Effector memory CD4-positive, alpha-beta T cell (primary cell): ENCODE results near the gene CDNF.
"Not testable (repeated sequence)": the region's sequence is repeated elsewhere in the genome, so short reads cannot be mapped to it uniquely, and the experiment has no call there.

Experiments
- DNase-seq, 3 donors: peaks; one replicate each; pipeline ENCODE4 v3.0.0-alpha.2; 2020
- H3K27ac ChIP-seq: 2 replicates; pipeline ENCODE4 v1.7.0; 2013; ENCODE audit warnings: mild to moderate bottlenecking, low read length, moderate library complexity; ENCODE audit not compliant: insufficient read depth, poor library complexity, severe bottlenecking
- H3K27me3 ChIP-seq: replicated peaks from 2 replicates; pipeline ENCODE4 v1.7.0; 2013; ENCODE audit warnings: mild to moderate bottlenecking, low read length; ENCODE audit not compliant: insufficient read depth, control insufficient read depth, poor library complexity, severe bottlenecking
- H3K36me3 ChIP-seq: 2 replicates; pipeline ENCODE4 v1.7.0; 2013; ENCODE audit warnings: mild to moderate bottlenecking, low read length, moderate library complexity; ENCODE audit not compliant: control insufficient read depth, insufficient read depth
- H3K4me1 ChIP-seq: 2 replicates; pipeline ENCODE4 v1.7.0; 2013; ENCODE audit warnings: low read length, mild to moderate bottlenecking; ENCODE audit not compliant: control insufficient read depth, insufficient read depth, poor library complexity, severe bottlenecking
- H3K4me3 ChIP-seq: 2 replicates; pipeline ENCODE4 v1.7.0; 2013; ENCODE audit warnings: low read length, low read depth, mild to moderate bottlenecking; ENCODE audit not compliant: insufficient read depth, poor library complexity, severe bottlenecking
- H3K9me3 ChIP-seq: 2 replicates; pipeline ENCODE4 v1.7.0; 2013; ENCODE audit warnings: mild to moderate bottlenecking, low read length, moderate library complexity; ENCODE audit not compliant: control insufficient read depth

Gene CDNF

DNA sequence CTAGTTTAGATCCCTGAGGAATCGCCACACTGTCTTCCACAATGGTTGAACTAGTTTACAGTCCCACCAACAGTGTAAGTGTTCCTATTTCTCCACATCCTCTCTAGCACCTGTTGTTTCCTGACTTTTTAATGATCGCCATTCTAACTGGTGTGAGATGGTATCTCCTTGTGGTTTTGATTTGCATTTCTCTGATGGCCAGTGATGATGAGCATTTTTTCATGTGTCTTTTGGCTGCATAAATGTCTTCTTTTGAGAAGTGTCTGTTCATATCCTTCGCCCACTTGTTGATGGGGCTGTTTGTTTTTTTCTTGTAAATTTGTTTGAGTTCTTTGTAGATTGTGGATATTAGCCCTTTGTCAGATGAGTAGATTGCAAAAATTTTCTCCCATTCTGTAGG, 27.0 kb upstream of the CDNF start:
- DNase-seq, H3K4me3 ChIP-seq, H3K4me1 ChIP-seq, H3K27ac ChIP-seq, H3K27me3 ChIP-seq, H3K9me3 ChIP-seq: not testable (repeated sequence)
- peaks cover 28% of the 10 kb centered on the region for H3K36me3 ChIP-seq

- not testable (repeated sequence) for DNase-seq, H3K9me3 ChIP-seq, H3K4me1 ChIP-seq, H3K27me3 ChIP-seq, H3K27ac ChIP-seq, H3K4me3 ChIP-seq
- peaks cover 24% of the 10 kb centered on the region for H3K36me3 ChIP-seq
Measured at GRCh38 chr10:14864466-14864865, 26.6 kb upstream of the CDNF start.

DNA sequence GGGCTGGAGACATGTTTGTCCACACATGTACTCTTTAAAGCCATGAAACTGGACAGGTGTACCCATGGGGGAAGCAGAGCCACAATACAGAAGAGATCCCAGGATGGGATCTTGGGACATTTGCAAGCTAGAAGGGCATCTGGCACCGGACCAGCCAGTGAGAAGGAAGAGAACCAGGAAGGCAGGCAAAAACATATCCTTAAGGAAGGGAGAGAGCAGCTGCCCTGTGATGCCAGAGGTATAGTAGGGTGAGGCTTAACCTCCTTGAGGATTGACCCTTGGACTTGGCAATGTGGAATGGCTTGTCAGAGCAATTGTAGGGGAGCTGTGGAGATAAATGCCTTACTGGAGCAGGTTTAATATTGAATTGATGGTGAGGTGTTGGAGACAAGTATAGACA, 23.0 kb upstream of the CDNF start:
- Histone ChIP-seq H3K4me3 (no peak overlapping the region), H3K27ac (no peak overlapping the region), H3K27me3 (no peaks in the 10 kb centered on the region), H3K4me1 (no peaks in the 10 kb centered on the region), H3K36me3 (peaks cover 26% of the 10 kb centered on the region), H3K9me3 (no peaks in the 10 kb centered on the region)
- no peak for DNase-seq

DNA sequence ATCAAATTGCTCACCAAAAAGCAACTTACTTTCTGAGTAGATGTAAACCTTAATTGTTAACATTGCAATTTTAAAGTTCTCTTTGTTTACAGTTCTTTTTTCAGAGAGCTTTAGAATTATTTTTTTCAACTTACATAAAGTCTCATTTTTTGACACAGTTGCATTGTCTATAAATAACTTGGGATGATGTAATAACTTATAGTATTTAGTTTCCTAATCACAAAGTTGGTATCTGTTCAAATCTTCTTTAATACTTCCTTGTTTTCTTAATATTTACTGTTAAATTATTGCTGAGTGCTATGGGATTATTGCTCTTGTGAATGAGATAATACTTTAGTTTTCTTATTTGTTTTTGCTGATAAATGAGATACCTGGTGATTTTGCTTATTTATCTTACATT, 21.9 kb upstream of the CDNF start:
- no peaks in the 10 kb centered on the region for H3K27me3 ChIP-seq
- no peaks in the 10 kb centered on the region for H3K9me3 ChIP-seq
- no peaks in the 10 kb centered on the region for H3K4me1 ChIP-seq
- DNase-seq, result no peak
- no peak overlapping the region for H3K27ac ChIP-seq
- H3K4me3 ChIP-seq, result no peak overlapping the region
- H3K36me3 ChIP-seq, result peaks cover 26% of the 10 kb centered on the region

- no peaks in the 10 kb centered on the region for H3K4me1 ChIP-seq
- no peak overlapping the region for H3K27ac ChIP-seq
Measured at GRCh38 chr10:14859043-14859442, 21.2 kb upstream of the CDNF start.

GRCh38 chr10:14858338-14858960, 20.6 kb upstream of the CDNF start:
- Histone ChIP-seq H3K27ac (no peak overlapping the region), H3K4me3 (no peak overlapping the region), H3K27me3 (no peaks in the 10 kb centered on the region), H3K4me1 (no peaks in the 10 kb centered on the region), H3K9me3 (no peaks in the 10 kb centered on the region), H3K36me3 (peaks cover 26% of the 10 kb centered on the region)
- no peak for DNase-seq

More at GRCh38 chr10:14859043-14859442, 21.2 kb upstream of the CDNF start:
- Histone ChIP-seq H3K27me3 (no peaks in the 10 kb centered on the region), H3K36me3 (peaks cover 26% of the 10 kb centered on the region), H3K4me3 (no peak overlapping the region), H3K9me3 (no peaks in the 10 kb centered on the region)
- DNase-seq, result no peak

GRCh38 chr10:14855453-14855852, 17.6 kb upstream of the CDNF start:
- DNase-seq, result no peak
- H3K36me3 ChIP-seq, result peaks cover 18% of the 10 kb centered on the region

GRCh38 chr10:14852236-14852635, 14.4 kb upstream of the CDNF start:
- no peaks in the 10 kb centered on the region for H3K4me1 ChIP-seq
- H3K27ac ChIP-seq, result no peak overlapping the region
- H3K36me3 ChIP-seq, result peaks cover 6% of the 10 kb centered on the region
- H3K27me3 ChIP-seq, result no peaks in the 10 kb centered on the region
- no peaks in the 10 kb centered on the region for H3K9me3 ChIP-seq
- H3K4me3 ChIP-seq, result no peak overlapping the region
- no peak for DNase-seq

More at GRCh38 chr10:14855453-14855852, 17.6 kb upstream of the CDNF start:
- Histone ChIP-seq H3K4me1 (no peaks in the 10 kb centered on the region), H3K9me3 (no peaks in the 10 kb centered on the region), H3K27me3 (no peaks in the 10 kb centered on the region), H3K4me3 (no peak overlapping the region), H3K27ac (no peak overlapping the region)

- Histone ChIP-seq H3K27ac (no peak overlapping the region), H3K36me3 (peaks cover 39% of the 10 kb centered on the region)
Measured at GRCh38 chr10:14844948-14845347, 7.1 kb upstream of the CDNF start.

DNA sequence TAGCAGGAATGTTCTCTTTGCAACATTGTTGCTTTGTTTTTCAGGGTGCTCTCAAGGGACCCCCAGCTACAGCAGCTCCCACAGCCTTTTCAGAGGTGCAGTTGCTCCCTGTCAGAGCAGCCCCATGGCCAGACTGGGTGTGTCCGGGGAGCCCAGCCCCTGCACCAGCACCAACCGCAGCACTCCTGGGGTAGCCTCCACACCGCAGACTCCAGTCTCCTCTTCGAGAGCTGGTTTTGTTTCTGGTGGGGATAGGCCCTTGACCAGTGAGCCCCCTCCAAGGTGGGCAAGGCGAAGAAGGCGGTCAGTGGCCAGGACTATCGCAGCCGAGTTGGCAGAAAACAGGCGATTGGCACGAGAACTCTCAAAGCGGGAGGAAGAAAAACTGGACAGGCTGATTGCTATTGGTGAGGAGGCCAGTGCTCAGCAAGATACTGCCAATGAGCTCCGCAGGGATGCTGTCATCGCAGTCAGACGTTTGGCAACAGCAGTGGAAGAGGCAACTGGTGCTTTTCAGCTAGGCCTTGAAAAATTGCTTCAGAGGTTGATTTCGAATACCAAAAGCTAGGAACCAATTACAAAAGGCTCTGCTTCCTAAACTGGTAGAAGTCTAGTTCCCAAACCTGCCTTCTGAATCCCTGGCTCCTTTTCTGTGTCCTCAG, 5.6 kb upstream of the CDNF start:
- H3K36me3 ChIP-seq, result peaks cover 39% of the 10 kb centered on the region
- no peak overlapping the region for H3K4me3 ChIP-seq
- H3K27ac ChIP-seq, result no peak overlapping the region

More at GRCh38 chr10:14844948-14845347, 7.1 kb upstream of the CDNF start:
- no peaks in the 10 kb centered on the region for H3K27me3 ChIP-seq
- no peaks in the 10 kb centered on the region for H3K9me3 ChIP-seq
- DNase-seq, result no peak
- no peak overlapping the region for H3K4me3 ChIP-seq
- H3K4me1 ChIP-seq, result no peaks in the 10 kb centered on the region

More for the DNA sequence above, 5.6 kb upstream of the CDNF start:
- no peak for DNase-seq
- Histone ChIP-seq H3K27me3 (no peaks in the 10 kb centered on the region), H3K4me1 (no peaks in the 10 kb centered on the region), H3K9me3 (no peaks in the 10 kb centered on the region)
